OCI-LY1 (cell line): ENCODE results near the gene EXOSC2.
A peak's percentile ranks its signal among the peaks of the same experiment; 100 is the strongest.

Experiments
- H2AFZ ChIP-seq: fragments of 200-600 bp; sonication (generic), shearing (Covaris generic); 2 replicates; pipeline ENCODE4 v1.6.0; 2014; ENCODE audit warnings: antibody characterized with exemption, mild to moderate bottlenecking, low read length
- H3F3A ChIP-seq: fragments of 200-600 bp; sonication (generic), shearing (Covaris generic); 2 replicates; pipeline ENCODE4 v1.6.0; 2014; ENCODE audit warnings: mild to moderate bottlenecking, antibody characterized with exemption, low read length, moderate library complexity; ENCODE audit not compliant: insufficient read depth
- H3K27ac ChIP-seq: fragments of 200-600 bp; sonication (generic); 2 replicates; pipeline ENCODE4 v1.5.1; 2014; ENCODE audit warnings: low read length, mixed run types, mild to moderate bottlenecking, low read depth; ENCODE audit not compliant: poor library complexity, severe bottlenecking
- H3K27me3 ChIP-seq: fragments of 200-600 bp; sonication (generic); 2 replicates; pipeline ENCODE4 v1.6.0; 2014; ENCODE audit warnings: antibody characterized with exemption, mild to moderate bottlenecking, low read length, moderate library complexity; ENCODE audit not compliant: insufficient read depth
- H3K36me3 ChIP-seq: fragments of 200-600 bp; sonication (generic); 2 replicates; pipeline ENCODE4 v1.6.1; 2014; ENCODE audit warnings: mild to moderate bottlenecking, antibody characterized with exemption, low read length, moderate library complexity, mixed read lengths; ENCODE audit not compliant: insufficient read depth
- H3K4me1 ChIP-seq: fragments of 200-600 bp; sonication (generic); 2 replicates; pipeline ENCODE4 v1.5.1; 2014; ENCODE audit warnings: mild to moderate bottlenecking, low read length, moderate library complexity; ENCODE audit not compliant: insufficient read depth, severe bottlenecking
- H3K4me2 ChIP-seq: fragments of 200-600 bp; sonication (generic), shearing (Covaris generic); 2 replicates; pipeline ENCODE4 v1.6.1; 2014; ENCODE audit warnings: low read length
- H3K4me3 ChIP-seq: fragments of 200-600 bp; sonication (generic); 2 replicates; pipeline ENCODE4 v1.5.1; 2014; ENCODE audit warnings: low read length, low read depth, mild to moderate bottlenecking, mixed read lengths; ENCODE audit not compliant: poor library complexity, severe bottlenecking
- H3K79me2 ChIP-seq: fragments of 200-600 bp; shearing (Covaris generic); 2 replicates; pipeline ENCODE4 v1.6.1; 2016; ENCODE audit warnings: mixed run types, low read length, mixed read lengths; ENCODE audit not compliant: insufficient read depth
- H3K9ac ChIP-seq: fragments of 200-600 bp; sonication (generic), shearing (Covaris generic); 2 replicates; pipeline ENCODE4 v1.6.1; 2014; ENCODE audit warnings: mild to moderate bottlenecking, low read length, mixed read lengths
- H3K9me2 ChIP-seq: fragments of 200-600 bp; sonication (generic), shearing (Covaris generic); 2 replicates; pipeline ENCODE4 v1.6.1; 2014; ENCODE audit warnings: low read depth, mild to moderate bottlenecking, low read length, mixed read lengths
- H3K9me3 ChIP-seq: fragments of 200-600 bp; shearing (Covaris generic); 2 replicates; pipeline ENCODE4 v1.6.1; 2014; ENCODE audit warnings: low read length, mixed read lengths
- H4K20me1 ChIP-seq: fragments of 200-600 bp; sonication (generic), shearing (Covaris generic); 2 replicates; pipeline ENCODE4 v1.6.0; 2016; ENCODE audit warnings: mild to moderate bottlenecking, low read length; ENCODE audit not compliant: insufficient read depth
- CTCF ChIP-seq: fragments of 200-600 bp; sonication (generic), shearing (Covaris generic); IDR thresholded peaks from 2 replicates; pipeline ENCODE4 v1.5.1; 2017; ENCODE audit warnings: mild to moderate bottlenecking, antibody characterized with exemption, low read length, moderate library complexity, mixed read lengths
- EZH2 ChIP-seq: fragments of 200-600 bp; sonication (generic), shearing (Covaris generic); IDR thresholded peaks from 2 replicates; pipeline ENCODE4 v1.8.0; 2017; ENCODE audit warnings: borderline replicate concordance, mixed run types, mild to moderate bottlenecking, antibody characterized with exemption, low read length, moderate library complexity, mixed read lengths

The EXOSC2 gene

GRCh38 chr9:130692321-130692720, 1.3 kb upstream of the EXOSC2 start:
- H3K4me2 ChIP-seq: no peak overlapping the region
- H3F3A ChIP-seq: no peaks in the 10 kb centered on the region
- H3K27ac ChIP-seq: no peak overlapping the region
- H2AFZ ChIP-seq: no peak overlapping the region
- H3K4me1 ChIP-seq: peaks cover 26% of the 10 kb centered on the region
- peaks cover 25% of the 10 kb centered on the region for H3K36me3 ChIP-seq
- H3K4me3 ChIP-seq: no peak overlapping the region
- H3K9me2 ChIP-seq: no peaks in the 10 kb centered on the region
- H3K9ac ChIP-seq: no peak overlapping the region
- no peaks in the 10 kb centered on the region; the same call in 1 of the 2 replicates for H3K9me3 ChIP-seq
- no peaks in the 10 kb centered on the region for H4K20me1 ChIP-seq
- no peaks in the 10 kb centered on the region for H3K27me3 ChIP-seq
- H3K79me2 ChIP-seq: peaks cover 19% of the 10 kb centered on the region
- TF ChIP-seq CTCF (peak; percentile 22; the same call in 1 of the 2 replicates), EZH2 (no peak)

- Histone ChIP-seq H3K27ac (no peak overlapping the region), H3K36me3 (peaks cover 32% of the 10 kb centered on the region), H3K27me3 (no peaks in the 10 kb centered on the region), H3K4me1 (peaks cover 26% of the 10 kb centered on the region), H4K20me1 (no peaks in the 10 kb centered on the region), H2AFZ (peak overlapping the region; percentile 97), H3K9ac (peak overlapping the region; percentile 63), H3F3A (no peaks in the 10 kb centered on the region), H3K4me2 (peak overlapping the region; percentile 84), H3K9me3 (no peaks in the 10 kb centered on the region; the same call in 1 of the 2 replicates), H3K9me2 (no peaks in the 10 kb centered on the region), H3K4me3 (peak overlapping the region; percentile 95), H3K79me2 (peaks cover 19% of the 10 kb centered on the region)
- no peak for TF ChIP-seq CTCF
- TF ChIP-seq EZH2: no peak
These were observed 517 bp upstream of the EXOSC2 start for GRCh38 chr9:130693101-130693425.

GRCh38 chr9:130694205-130694604, 625 bp downstream of the EXOSC2 start:
- no peaks in the 10 kb centered on the region for H3F3A ChIP-seq
- H4K20me1 ChIP-seq: no peaks in the 10 kb centered on the region
- peak overlapping the region; percentile 31 for H3K27ac ChIP-seq
- no peak for TF ChIP-seq EZH2
- no peak for TF ChIP-seq CTCF
- peaks cover 44% of the 10 kb centered on the region for H3K36me3 ChIP-seq
- peak overlapping the region; percentile 80 for H3K4me2 ChIP-seq
- no peaks in the 10 kb centered on the region; the same call in 1 of the 2 replicates for H3K9me3 ChIP-seq
- H3K27me3 ChIP-seq: no peaks in the 10 kb centered on the region
- peak overlapping the region; percentile 98 for H3K9ac ChIP-seq
- H2AFZ ChIP-seq: no peak overlapping the region
- peaks cover 26% of the 10 kb centered on the region for H3K4me1 ChIP-seq
- H3K4me3 ChIP-seq: peak overlapping the region; percentile 95
- H3K9me2 ChIP-seq: no peaks in the 10 kb centered on the region
- H3K79me2 ChIP-seq: peaks cover 19% of the 10 kb centered on the region
